Neural progenitor cell (in vitro differentiated cells): ENCODE measurements around the gene KLHL35.

Experiments
- CTCF ChIP-seq: fragments of 200-600 bp; sonication (generic); IDR thresholded peaks from 2 replicates; pipeline ENCODE4 v1.5.1; 2017; ENCODE audit warnings: antibody characterized with exemption, mild to moderate bottlenecking
- EZH2 ChIP-seq: fragments of 200-600 bp; sonication (generic); IDR thresholded peaks from 2 replicates; pipeline ENCODE4 v1.6.1; 2017; ENCODE audit warnings: antibody characterized with exemption, mild to moderate bottlenecking, moderate library complexity
- EZH2phosphoT487 ChIP-seq: fragments of 200-600 bp; sonication (generic); IDR thresholded peaks from 2 replicates; pipeline ENCODE4 v1.6.1; 2017; ENCODE audit warnings: antibody characterized with exemption

- TF ChIP-seq CTCF (no peak), EZH2phosphoT487 (no peak), EZH2 (no peak)
Observed at GRCh38 chr11:75461151-75461550, 28.1 kb upstream of the KLHL35 start.
